Endothelial cell of umbilical vein (primary cell): ENCODE results near the gene TMEM59L. TPM values are rescaled to one million over a fixed set of nuclear protein-coding genes. Genes with fewer than 3 reads are reported as not detected.

Experiments used
- BruUV-seq: library from RNA; stranded (reverse); fragments of 400-500 nt; replicated peaks from 2 replicates; lab custom pipeline; 2021; lab: Mats Ljungman, UMichigan
- CTCF ChIA-PET: fragments of 300-600, 350-600 bp; sonication (Branson Sonifier 250); formaldehyde crosslinking; loops from one replicate; lab custom pipeline; 2021; ENCODE audit warnings: antibody characterized with exemption, inconsistent platforms; lab: Charles Lee
- POLR2A ChIA-PET: fragments of 300-600, 350-600 bp; sonication (Branson Sonifier 250); formaldehyde crosslinking; loops from one replicate; lab custom pipeline; 2021; ENCODE audit warnings: antibody characterized with exemption, inconsistent platforms; lab: Charles Lee
- DNase-seq: peaks from one replicate; pipeline ENCODE4 v3.0.0-alpha.2; 2011; ENCODE audit warnings: low read depth, low spot score
- FAIRE-seq: peaks from 2 replicates; lab custom pipeline; 2011; peaks lifted over from hg19 to GRCh38; lab: Jason Lieb, UNC
- H2AFZ ChIP-seq: 2 replicates; pipeline ENCODE4 v1.6.0; 2012; ENCODE audit warnings: low read depth, low read length, control low read depth, inconsistent platforms
- H3K27ac ChIP-seq: 2 replicates; pipeline ENCODE4 v1.5.1; 2011; ENCODE audit warnings: low read depth, mild to moderate bottlenecking, control low read depth, low read length, moderate library complexity; ENCODE audit not compliant: insufficient read depth
- H3K27me3 ChIP-seq, 2 experiments: 2 replicates each; pipeline versions ENCODE4 v1.6.0 to v1.6.1; 2011; ENCODE audit warnings: low read length in 2 of 2, mixed read lengths in 1 of 2; ENCODE audit not compliant: control insufficient read depth in 2 of 2, insufficient read depth in 2 of 2
- H3K36me3 ChIP-seq, 2 experiments: 2 replicates in 1 of 2; 3 replicates in 1 of 2; pipeline ENCODE4 v1.5.1; 2011; ENCODE audit warnings: low read length in 2 of 2, mild to moderate bottlenecking in 1 of 2, moderate library complexity in 1 of 2; ENCODE audit not compliant: control insufficient read depth in 2 of 2, insufficient read depth in 2 of 2; ENCODE audit errors: extremely low read depth in 1 of 2
- H3K4me1 ChIP-seq: 3 replicates; pipeline ENCODE4 v1.5.1; 2011; ENCODE audit warnings: mild to moderate bottlenecking, low read length; ENCODE audit not compliant: control insufficient read depth, insufficient read depth; ENCODE audit errors: extremely low read depth
- H3K4me2 ChIP-seq: 2 replicates; pipeline ENCODE4 v1.6.1; 2011; ENCODE audit warnings: low read length, control low read depth, mixed read lengths; ENCODE audit not compliant: insufficient read depth
- H3K4me3 ChIP-seq, 3 experiments: fragments of 200-600 bp in 1 of 3; sonication (generic), shearing (Covaris generic) in 1 of 3; replicated peaks in 1 of 3; 2 replicates each; pipeline ENCODE4 v1.5.1; 2011 to 2016; ENCODE audit warnings: control low read depth in 3 of 3, low read length in 3 of 3, mild to moderate bottlenecking in 2 of 3, inconsistent platforms in 1 of 3, low read depth in 1 of 3, moderate library complexity in 1 of 3; ENCODE audit not compliant: insufficient read depth in 1 of 3
- H3K79me2 ChIP-seq: 2 replicates; pipeline ENCODE4 v1.6.0; 2012; ENCODE audit warnings: low read length, inconsistent platforms; ENCODE audit not compliant: control insufficient read depth, insufficient read depth
- H3K9ac ChIP-seq: replicated peaks from 2 replicates; pipeline ENCODE3; 2011; ENCODE audit warnings: low read length, control low read depth; ENCODE audit not compliant: insufficient read depth; ENCODE audit errors: extremely low read depth
- H3K9me1 ChIP-seq: replicated peaks from 3 replicates; pipeline ENCODE4 v1.6.0; 2011; ENCODE audit warnings: mild to moderate bottlenecking, low read length; ENCODE audit not compliant: control insufficient read depth, insufficient read depth; ENCODE audit errors: extremely low read depth
- H3K9me3 ChIP-seq: replicated peaks from 2 replicates; pipeline ENCODE4 v1.5.1; 2012; ENCODE audit warnings: low read length, inconsistent platforms; ENCODE audit not compliant: control insufficient read depth, insufficient read depth
- H4K20me1 ChIP-seq: replicated peaks from 2 replicates; pipeline ENCODE3; 2011; ENCODE audit warnings: mild to moderate bottlenecking, low read length; ENCODE audit not compliant: control insufficient read depth, insufficient read depth; ENCODE audit errors: extremely low read depth
- CTCF ChIP-seq, 2 donors: IDR thresholded peaks; 1 replicate in 1 of 2; 2 replicates in 1 of 2; pipeline ENCODE4 v1.5.1; 2011; ENCODE audit warnings: low read length in 2 of 2, mild to moderate bottlenecking in 2 of 2, moderate library complexity in 2 of 2, control low read depth in 1 of 2, inconsistent platforms in 1 of 2, low read depth in 1 of 2; ENCODE audit not compliant: insufficient read depth in 1 of 2; ENCODE audit errors: extremely low read depth in 1 of 2
- EZH2 ChIP-seq: IDR thresholded peaks from 2 replicates; pipeline ENCODE4 v1.6.1; 2012; ENCODE audit warnings: borderline replicate concordance, low read depth, mild to moderate bottlenecking, moderate library complexity, low read length, inconsistent platforms; ENCODE audit not compliant: severe bottlenecking
- FOS ChIP-seq: IDR thresholded peaks from 2 replicates; pipeline ENCODE4 v1.6.1; 2011; ENCODE audit warnings: mild to moderate bottlenecking, low read length, moderate library complexity, borderline replicate concordance; ENCODE audit not compliant: insufficient read depth
- GATA2 ChIP-seq: IDR thresholded peaks from 2 replicates; pipeline ENCODE4 v1.7.0; 2011; ENCODE audit warnings: low read depth, mild to moderate bottlenecking, moderate library complexity, mixed read lengths, low read length; ENCODE audit not compliant: insufficient read length, insufficient read depth
- JUN ChIP-seq: IDR thresholded peaks from 2 replicates; pipeline ENCODE4 v1.6.1; 2011; ENCODE audit warnings: borderline replicate concordance, low read depth; ENCODE audit not compliant: insufficient read length, insufficient read depth
- MAX ChIP-seq: IDR thresholded peaks from 2 replicates; pipeline ENCODE4 v1.6.1; 2011; ENCODE audit not compliant: insufficient read depth, insufficient read length
- MYC ChIP-seq: IDR thresholded peaks from one replicate; pipeline ENCODE4 v1.6.1; 2011; ENCODE audit warnings: mild to moderate bottlenecking, low read depth, low read length
- POLR2A ChIP-seq: IDR thresholded peaks from 2 replicates; pipeline ENCODE4 v1.6.1; 2012; ENCODE audit warnings: low read depth, mild to moderate bottlenecking, control low read depth, low read length
- POLR2AphosphoS5 ChIP-seq: IDR thresholded peaks from 2 replicates; pipeline ENCODE4 v1.6.1; 2012; ENCODE audit warnings: low read depth, mild to moderate bottlenecking, control low read depth, low read length, moderate library complexity; ENCODE audit not compliant: insufficient read depth
- dilution Hi-C: fragments of 300-500 bp; cut with MboI; formaldehyde crosslinking; loops from one replicate; pipeline ENCODE4 v1.15.0; 2019; ENCODE audit warnings: low sequenced_read_pairs; ENCODE audit not compliant: extremely low pct_ligation_motif_present
- intact Hi-C: fragments of 100-400 bp; cut with micrococcal nuclease; formaldehyde crosslinking; loops from one replicate; pipeline ENCODE4 v1.10.0; 2022
- polyA plus RNA-seq, 4 experiments: library from polyadenylated mRNA; depleted of rRNA in 3 of 4; stranded (reverse) in 3 of 4; unstranded in 1 of 4; fragments of >200 nt; gene quantifications; 2 replicates each; pipeline versions ENCODE4 v1.2.1 to v1.2.3, GENCODE V29; 2011 to 2012; ENCODE audit warnings: missing spikeins in 1 of 4
- total RNA-seq: library from RNA; stranded (reverse); gene quantifications from 2 replicates; pipeline ENCODE4 v1.2.3, GENCODE V29; 2021

TMEM59L gene
- total and polyA plus RNA-seq, 2 donors (not counting 3 experiments of a cell fraction or from before 2014, with no cell fraction given) = 0.43 to 0.97 TPM

- Histone ChIP-seq H4K20me1 (no peaks in the 10 kb centered on the region), H3K4me1 (no peaks in the 10 kb centered on the region), H3K36me3 (peaks cover 2 to 9% of the 10 kb centered on the region in 2 experiments), H3K9me1 (no peaks in the 10 kb centered on the region), H3K4me2 (no peak overlapping the region), H3K9me3 (no peaks in the 10 kb centered on the region), H2AFZ (no peak overlapping the region), H3K4me3 (no peak overlapping the region), H3K27me3 (no peaks in the 10 kb centered on the region), H3K79me2 (no peaks in the 10 kb centered on the region), H3K9ac (no peak overlapping the region), H3K27ac (no peak overlapping the region)
- DNase-seq (no peak), FAIRE-seq (no peak)
- dilution Hi-C loops = no loop called here
- intact Hi-C loops = no loop called here
- TF ChIP-seq EZH2 (no peak), FOS (no peak), MAX (no peak), JUN (no peak), MYC (no peak), GATA2 (no peak), CTCF (IDR thresholded peaks at IDR 0.05; ENCODE audit: extremely low read depth in 1 of 2, insufficient read depth in 1 of 2, low read depth in 1 of 2, low read length in 2 of 2) (no peak), POLR2AphosphoS5 (no peak), POLR2A (no peak)
- no TSS peak for BruUV-seq
- POLR2A ChIA-PET = no interaction called here
- CTCF ChIA-PET = no interaction called here
Measured at GRCh38 chr19:18668252-18668631, 55.6 kb downstream of the TMEM59L start.
